HG03521 (cell line): Measurements from ENCODE around the gene RFESD.
"Not testable (repeated sequence)": the region's sequence is repeated elsewhere in the genome, so short reads cannot be mapped to it uniquely, and the experiment has no call there.

Source experiments
- ATAC-seq: cut with Tn5 transposase; IDR thresholded peaks from one replicate; pipeline ENCODE4 v1.9.1; 2021; ENCODE audit warnings: mild to moderate bottlenecking, moderate library complexity; ENCODE audit not compliant: unreplicated experiment

RFESD gene

DNA sequence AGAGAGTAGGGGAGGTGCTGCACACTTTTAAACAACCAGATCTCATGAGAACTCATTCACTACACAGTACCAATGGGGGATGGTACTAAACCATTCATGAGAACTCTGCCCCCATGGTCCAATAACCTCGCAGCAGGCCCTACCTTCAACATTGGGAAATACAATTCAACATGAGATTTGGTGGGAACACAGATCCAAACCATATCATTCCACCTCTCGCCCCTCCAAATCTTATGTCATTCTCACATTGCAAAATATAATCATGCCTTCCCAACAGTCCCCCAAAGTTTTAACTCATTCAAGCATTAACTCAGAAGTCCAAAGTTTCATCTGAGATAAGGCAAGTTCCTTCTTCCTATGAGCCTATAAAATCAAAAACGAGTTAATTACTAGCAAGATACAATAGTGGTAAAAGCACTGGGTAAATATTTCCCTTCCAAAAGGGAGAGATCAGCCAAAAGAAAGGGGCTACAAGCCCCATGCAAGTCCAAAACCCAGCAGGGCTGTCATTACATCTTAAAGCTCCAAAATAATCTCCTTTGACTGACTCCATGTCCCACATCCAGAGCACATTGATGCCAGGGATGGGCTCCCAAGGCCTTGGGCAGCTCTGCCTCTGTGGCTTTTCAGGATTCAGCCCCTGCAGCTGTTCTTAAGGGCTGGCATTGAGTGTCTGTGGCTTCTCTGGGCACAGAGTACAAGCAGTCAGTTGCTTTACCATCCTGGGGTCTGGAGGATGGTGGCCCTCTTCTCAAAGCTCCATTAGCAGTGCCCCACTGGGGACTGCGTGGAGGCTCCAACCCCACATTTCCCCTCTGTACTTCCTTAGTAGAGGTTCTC, 18.4 kb upstream of the RFESD start:
- no peak for ATAC-seq

DNA sequence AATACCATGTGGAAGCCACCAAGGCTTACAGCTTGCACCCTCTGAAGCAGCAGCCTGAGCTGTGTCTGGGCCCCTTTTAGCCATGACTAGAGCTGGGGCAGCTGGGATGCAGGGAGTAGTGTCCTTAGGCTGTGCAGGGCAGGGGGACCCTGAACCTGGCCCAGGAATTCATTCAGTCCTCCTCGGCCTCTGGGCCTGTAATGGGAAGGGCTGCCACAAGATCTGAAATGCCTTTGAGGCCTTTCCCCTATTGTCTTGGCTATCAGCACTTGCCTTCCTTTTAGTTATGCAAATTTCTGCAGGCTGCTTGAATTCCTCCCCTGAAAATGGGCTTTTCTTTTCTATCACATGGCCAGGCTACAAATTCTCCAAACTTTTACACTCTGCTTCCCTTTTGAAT, 17.6 kb upstream of the RFESD start:
- ATAC-seq = no peak

DNA sequence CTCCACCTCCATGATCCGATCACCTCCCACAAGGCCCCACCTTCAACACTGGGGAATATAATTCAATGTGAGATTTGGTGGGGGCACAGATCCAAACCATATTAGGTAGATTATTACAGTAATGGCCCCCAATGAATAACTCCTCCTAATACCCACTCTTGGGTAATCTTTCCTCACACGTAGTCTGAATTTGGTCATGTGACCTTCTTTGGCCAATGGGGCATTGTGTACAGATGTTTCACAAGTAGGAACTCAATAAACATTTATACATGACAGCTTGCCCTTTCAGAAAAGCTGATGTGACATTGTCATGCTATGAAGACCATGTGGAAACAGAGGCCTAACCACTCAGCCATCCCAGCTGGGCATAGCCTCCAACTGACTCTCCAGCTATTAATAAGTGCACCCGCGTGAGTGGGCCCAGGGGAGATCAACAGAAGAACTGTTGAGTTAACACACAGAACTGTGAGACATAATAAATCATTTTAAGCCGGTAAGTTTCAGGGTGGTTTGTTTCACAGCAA, 16.1 kb upstream of the RFESD start:
- ATAC-seq = no peak

DNA sequence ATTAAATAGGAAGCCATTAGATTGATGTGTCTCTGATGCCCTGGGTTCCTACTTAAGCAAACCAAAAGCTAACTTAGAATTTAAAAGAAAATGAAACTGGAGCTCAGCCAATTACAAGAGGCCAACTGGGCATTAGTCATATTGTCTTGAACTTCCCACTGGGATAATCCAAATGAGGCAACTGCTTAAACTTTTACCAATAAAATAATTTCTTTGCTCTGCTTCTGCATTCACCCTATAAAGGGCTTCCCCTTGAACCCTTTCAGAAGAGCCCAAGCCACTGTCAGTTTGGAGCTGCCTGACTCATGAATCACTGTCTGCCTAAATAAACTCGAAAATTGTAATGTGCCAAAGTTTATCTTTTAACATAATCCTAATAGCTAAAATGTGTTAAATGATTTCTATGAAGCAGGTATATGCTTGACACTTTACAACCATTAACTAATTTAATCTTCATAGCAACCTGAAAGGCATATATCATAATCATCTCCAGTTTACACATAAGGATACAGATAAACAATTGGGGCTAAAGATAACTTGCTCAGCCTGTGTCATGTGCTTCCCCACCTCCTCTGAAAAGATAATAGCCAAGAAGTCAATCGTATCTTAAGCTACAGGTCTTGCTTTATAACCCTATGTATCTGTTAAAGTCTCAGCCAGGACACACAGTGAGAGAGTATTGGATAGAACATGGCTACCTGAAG, 15.2 kb upstream of the RFESD start:
- ATAC-seq = peak; percentile 9

DNA sequence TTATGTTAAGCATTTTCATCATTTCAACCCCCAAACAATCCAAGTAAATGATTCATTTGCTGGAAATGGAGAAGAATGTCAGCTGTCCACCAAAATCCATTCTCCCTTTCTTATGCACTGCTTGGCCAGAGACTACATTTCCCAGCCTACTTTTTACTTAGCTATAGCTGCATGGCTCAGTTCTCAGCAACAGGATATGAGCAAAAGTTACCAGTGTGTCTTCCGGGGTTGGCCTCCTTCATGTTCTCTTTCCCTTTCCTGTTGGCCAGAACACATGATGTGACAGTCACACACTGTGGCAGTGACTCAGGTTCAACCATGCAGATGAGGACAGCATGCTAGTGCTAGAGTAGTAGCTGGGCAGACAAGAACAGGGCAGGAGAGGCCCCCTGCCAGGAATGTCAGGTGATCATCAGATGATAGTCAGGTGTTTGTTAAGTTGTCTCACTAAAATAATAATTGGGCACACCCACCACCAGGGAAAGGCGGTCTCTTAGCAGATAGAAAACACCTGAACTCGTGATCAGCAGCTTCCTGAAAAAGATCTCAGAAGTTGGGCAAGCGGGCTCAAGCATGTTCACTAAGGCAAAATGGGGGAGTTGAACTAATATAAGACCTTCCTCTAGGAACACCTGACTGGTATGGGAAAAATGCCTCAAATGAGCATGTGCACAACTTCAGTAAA, 14.4 kb upstream of the RFESD start:
- peak; percentile 90 for ATAC-seq

DNA sequence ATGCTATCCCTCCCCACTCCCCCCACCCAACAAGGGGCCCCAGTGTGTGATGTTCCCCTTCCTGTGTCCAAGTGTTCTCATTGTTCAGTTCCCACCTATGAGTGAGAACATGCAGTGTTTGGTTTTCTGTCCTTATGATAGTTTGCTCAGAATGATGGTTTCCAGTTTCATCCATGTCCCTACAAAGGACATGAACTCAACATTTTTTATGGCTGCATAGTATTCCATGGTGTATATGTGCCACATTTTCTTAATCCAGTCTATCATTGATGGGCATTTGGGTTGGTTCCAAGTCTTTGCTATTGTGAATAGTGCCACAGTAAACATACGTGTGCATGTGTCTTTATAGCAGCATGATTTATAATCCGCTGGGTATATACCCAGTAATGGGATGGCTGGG, 13.6 kb upstream of the RFESD start:
- ATAC-seq = not testable (repeated sequence)

DNA sequence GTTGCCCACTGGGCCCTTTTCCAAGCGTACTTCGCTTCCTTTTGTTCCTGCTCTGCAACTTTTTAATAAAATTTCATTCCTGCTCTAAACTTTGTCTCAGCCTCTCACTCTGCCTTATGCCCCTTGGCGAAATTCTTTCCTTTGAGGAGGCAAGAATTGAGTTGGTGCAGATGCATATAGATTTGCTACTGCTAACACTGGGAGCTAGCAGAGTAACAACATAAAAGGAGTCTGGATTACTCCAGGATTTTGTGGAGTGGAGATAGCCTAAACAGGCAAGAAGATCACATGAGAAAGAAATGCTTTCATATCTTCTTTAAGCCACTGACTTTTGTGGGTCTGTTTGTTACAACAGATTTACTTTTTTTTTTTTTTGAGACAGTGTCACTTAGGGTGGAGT, 12.9 kb upstream of the RFESD start:
- ATAC-seq = no peak

DNA sequence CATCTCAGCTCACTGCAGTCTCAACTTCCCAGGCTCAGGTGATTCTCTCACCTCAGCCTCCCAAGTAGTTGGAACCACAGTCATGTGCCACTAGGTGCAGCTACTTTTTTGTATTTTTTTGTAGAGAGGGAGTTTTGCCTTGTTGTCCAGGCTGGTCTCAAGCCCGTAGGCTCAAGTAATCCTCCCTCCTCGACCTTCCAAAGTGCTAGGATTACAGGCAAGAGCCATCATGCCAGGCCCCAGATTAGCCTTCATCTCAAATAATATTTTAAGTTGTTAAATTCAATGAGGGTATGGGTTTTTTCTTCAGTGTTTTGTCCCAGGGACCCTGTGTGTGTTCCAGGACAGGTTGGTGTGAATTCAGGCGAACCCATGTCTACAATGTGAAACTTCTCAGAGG, 12.5 kb upstream of the RFESD start:
- no peak for ATAC-seq

DNA sequence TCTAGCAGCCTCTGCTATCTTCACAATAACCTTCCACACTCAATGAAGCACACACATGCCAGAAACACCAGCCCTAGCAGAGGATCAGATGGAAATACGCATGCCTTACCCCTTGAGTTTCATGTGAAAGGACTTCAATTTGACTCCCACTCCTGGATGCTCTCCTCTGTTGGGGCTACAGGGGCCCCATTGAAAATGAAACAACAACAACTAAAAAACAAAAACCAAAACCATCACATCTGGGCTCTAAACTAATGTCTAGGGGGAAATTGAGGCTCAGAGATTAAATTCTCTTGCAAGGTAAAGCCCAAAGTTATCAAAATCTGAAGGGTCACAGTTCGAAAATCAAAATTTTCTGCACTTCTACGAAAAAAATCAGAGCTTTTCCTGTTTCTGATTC, 7.9 kb upstream of the RFESD start:
- no peak for ATAC-seq

DNA sequence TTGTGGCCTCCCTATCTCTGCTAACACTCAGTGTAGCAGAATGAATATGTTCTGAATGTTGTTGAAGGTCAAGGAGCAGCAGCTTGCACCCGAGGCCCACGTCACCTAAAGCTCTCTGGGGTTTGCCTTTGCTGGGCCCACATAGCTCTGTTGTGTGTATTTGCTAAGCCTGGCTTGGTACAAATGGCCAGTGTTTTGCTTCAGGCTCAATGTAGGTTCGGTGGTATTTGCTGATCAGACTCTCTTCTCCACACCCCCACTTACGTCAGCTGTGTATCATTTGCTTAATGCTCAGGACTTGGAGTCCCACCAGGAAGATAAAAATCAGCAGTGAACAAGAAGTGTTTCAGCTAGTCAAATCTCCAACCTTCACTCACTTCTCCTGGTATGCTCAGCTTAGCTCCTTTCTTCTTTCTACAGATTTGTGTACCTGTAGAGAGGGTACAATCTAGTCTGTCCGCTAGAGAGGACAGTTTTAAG, 4.8 kb upstream of the RFESD start:
- no peak for ATAC-seq

DNA sequence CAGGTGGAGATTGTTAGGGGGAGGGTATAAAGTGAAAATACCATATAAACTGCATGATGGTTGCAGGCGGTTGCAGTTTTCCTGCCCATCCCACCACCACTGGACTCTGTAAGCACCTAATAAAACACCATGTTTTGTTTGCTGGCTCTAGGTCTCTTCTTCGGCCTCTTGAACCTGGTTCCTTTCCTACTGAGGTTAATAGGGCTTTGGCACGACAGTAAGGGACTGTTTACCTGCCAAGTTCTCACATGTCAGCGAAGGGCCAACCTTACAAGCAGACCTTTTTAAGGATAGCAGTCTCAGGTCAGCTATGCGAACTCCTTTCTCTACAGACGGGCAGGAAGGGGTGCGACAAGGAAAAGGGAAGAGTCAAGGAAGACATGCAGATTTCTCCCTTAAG, 3.4 kb upstream of the RFESD start:
- ATAC-seq = no peak

DNA sequence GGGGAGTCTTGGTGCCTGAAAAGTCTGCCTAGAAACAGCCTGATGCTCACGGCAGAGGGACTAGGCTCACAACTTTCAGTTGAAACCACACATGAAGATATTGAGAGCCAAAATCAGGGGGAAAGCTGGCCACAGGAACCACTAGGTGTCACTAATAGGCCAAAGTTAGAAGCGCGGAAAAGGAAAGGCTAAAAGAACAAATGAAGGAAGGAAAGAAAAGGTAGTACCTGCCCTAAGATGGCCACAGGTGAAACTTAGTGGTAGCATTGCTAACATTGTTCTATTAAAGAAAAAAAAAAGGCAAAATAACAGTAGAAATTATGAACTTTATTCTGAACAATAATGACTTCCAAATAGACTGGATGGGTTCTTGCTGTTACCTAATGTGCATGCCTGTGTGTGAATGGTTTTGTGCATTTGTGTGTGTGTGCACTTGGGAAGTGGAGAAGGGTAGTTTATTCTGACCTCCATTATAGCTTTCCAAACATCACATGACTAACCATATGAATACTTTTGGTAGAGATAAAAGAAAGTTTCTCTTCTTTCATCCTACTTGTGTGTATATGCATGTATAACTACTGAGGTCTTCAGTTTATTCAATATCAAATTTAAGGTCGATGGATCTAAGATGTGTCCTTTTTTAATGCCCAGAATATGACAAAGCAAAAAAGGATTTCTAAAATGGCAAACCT, 2.1 kb upstream of the RFESD start:
- ATAC-seq = peak; percentile 33

DNA sequence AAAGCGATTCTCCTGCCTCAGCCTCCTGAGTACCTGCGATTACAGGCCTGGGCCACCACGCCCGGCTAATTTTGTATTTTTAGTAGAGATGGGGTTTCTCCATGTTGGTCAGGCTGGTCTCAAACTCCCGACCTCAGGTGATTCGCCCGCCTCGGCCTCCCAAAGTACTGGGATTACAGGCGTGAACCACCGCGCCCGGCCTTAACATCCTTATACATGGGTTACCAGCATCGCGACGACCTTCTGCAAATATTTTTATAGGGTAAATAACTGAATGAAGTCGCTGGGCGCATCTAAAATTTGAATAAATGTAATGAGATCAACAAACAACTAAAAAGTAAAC, 380 bp upstream of the RFESD start:
- not testable (repeated sequence) for ATAC-seq

DNA sequence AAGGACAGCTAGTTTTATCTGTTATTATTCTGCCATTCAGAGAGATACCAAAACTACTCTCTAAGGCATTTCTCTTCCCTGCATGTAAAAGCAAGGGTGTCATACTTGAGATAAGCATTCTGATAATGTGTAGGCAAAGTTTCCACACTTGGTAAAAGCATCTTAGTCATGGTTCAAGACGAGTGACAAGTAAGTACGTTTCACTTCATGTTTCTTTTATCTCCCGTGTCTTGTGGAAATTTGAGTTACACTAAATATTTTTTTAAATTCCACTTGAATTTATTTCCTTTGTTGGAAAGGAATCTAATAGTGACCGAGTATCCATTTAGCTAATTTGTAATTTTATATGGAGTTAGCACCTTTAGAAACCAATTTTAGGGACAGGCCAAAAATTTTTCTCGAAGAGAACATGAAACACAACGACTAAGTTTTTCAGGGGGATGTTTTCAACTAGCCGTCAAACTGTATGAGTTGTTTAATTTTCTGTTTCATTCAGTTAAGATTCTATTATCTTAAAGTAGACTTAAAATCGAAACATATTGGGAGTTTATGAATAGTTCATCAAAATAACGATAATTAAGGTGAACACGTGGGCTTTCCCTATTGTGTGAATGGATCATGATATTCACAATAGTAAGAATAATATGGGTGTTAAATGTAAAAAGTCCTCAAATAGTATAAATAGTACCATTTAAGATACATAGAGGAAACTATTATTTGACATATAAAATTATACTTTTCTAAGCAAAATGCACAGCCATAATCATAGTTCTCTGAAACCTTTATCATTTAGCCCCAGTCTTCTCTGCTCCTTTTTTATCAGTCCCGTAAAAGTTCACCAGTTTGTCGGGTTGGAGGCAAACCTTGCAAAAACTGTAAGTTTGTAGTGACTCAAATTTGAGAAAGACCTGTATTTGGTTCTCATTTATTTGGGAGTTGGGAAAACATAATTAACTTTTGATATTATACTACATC, 1.6 kb downstream of the RFESD start:
- no peak for ATAC-seq

DNA sequence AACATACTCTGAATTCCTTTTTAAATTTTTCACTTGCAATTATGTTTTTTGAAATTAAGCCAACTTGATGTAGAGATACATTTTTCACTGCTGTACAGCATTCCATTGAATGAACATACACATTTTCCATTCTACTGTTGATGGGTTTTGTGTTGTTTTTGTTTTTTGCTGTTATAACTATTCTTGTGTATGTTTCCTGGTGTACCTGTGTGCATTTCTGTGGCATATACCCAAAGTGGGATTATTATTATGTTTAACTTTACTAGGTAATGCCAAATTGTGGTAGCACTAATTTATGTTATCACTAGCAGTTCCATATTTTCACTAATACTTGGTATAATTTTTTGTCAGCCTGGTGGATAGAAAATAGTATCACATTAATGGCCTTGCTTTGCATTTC, 2.7 kb downstream of the RFESD start:
- ATAC-seq = no peak

DNA sequence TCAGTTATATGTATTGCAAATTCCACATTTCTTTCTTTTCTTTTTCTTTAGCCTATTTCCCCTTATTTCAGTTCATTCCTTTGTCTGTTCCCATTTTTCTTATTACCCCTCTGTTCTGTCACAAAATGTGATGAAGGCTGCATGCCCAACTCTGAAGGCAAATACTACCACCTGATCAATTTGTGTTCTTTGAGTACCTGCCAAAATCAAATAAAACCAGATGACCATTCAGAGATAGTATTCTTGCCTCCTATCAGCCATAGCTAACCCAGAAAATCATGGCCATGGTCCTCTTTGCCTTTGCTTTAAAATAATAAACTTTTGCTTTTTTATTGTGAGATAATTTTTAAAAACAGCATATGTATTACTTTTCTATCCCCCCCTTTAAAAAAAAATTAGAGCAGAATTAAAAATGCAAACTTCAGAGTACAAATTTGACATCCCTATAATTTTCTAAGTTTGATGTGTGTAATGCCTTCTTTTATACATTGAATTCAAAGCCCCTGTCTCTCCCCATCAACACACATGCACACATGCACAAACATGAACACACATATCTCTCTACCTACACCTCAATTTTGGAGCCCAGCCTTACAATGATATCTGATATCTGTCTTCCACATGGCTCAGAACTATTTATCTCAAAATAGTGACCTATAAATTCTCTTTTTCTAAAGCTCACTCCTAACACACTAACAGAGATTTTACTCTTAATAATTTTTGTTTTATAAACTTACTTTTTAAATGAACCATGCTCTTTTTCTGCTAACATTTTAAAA, 3.5 kb downstream of the RFESD start:
- no peak for ATAC-seq

DNA sequence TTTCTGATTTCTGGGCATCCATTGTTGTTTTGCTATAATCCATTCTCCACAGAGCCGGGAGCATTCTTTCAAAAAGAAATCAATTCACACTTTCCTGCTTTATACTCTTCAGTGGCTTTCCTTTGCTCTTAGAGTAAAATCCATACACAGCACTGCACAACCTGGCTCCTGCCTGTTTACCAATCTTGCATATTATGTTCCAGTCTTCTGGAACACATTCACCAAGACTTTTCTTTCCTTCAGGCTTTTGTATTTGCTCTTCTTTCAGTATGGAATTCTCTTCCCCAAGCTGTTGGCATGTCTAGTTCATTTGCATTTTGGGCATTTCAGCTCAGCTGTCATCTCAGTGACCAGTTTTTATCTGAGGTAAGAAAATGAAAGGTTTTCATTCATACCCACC, 6.3 kb downstream of the RFESD start:
- no peak for ATAC-seq

DNA sequence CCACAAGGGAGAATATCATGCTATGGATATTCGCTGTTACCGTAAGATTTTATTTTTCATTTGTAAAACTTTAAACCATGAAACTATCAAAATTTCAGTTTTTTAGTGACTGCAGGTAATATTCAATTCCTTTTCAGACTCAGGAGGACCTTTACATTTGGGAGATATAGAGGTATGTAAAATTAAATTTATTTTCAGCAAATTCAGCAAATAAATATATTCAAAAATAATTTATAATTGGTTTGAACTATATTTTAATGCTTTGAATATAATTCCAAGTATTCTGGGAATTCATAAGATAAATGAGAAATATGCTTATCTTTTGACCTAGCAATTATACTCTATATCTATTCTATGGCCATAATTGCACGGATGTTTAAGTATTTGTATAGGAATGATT, 7.6 kb downstream of the RFESD start:
- no peak for ATAC-seq

DNA sequence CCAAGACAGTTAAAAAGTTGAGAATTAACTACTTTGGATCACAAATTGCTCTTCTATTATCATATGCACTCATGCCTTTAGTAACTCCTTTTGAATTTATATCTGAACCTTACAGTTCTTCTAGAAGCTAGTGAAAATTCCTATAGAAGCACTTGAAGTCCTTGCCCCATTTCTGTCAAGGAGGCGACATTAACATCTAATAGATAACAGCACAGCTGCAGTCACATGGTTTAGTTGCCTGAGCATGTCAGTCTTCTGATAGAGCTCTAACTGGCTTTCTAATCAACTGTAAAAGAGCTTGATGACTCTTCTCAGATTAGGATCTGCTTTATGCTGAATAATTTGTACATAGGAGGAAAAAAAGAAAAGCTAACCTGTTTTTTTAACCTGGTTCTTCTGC, 9.0 kb downstream of the RFESD start:
- ATAC-seq = no peak
